ENCODE results near the gene ENDOV.

DNA sequence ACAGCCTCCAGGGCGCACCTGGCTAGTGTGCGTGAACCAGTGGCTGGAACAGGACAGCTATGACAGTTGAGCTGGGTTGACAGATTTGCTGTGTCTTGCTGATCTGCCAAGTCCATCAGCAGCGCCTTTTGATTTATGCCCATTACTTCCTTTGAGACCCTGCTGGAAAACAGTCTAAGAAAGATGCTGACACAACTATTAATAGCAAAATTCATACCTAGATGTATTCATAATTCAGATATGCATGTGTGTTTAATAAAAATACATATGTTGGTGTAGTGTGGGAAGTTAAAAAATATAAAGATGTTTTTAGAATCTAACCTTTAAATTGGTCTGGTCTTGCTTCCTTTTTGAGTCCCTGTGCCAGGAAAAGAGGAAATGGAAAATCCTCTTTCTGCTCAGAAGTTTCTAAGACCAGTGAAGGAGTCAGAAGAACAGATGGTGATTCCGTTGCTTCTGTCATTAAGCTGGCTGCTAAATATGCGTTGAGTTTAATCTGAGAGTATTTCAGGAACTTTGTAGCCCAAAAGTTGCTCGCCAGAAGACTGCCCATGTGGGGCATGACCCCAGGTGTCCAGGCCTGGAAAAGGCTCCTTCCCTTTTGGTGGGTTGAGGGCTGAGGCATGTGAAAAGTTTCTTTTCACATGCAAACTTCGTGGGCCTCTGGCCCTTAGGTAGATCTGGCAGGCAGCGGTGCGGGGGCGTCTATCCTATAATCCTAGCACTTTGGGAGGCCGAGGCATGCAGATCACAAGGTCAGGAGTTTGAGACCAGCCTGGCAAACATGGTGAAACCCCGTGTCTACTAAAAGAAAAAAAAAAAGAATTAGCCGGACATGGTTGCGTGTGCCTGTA, 40.0 kb upstream of the ENDOV start:
- TF ChIP-seq, protein P1, sequence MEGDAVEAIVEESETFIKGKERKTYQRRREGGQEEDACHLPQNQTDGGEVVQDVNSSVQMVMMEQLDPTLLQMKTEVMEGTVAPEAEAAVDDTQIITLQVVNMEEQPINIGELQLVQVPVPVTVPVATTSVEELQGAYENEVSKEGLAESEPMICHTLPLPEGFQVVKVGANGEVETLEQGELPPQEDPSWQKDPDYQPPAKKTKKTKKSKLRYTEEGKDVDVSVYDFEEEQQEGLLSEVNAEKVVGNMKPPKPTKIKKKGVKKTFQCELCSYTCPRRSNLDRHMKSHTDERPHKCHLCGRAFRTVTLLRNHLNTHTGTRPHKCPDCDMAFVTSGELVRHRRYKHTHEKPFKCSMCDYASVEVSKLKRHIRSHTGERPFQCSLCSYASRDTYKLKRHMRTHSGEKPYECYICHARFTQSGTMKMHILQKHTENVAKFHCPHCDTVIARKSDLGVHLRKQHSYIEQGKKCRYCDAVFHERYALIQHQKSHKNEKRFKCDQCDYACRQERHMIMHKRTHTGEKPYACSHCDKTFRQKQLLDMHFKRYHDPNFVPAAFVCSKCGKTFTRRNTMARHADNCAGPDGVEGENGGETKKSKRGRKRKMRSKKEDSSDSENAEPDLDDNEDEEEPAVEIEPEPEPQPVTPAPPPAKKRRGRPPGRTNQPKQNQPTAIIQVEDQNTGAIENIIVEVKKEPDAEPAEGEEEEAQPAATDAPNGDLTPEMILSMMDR (IDR thresholded peaks at IDR 0.05): no peak
- TF ChIP-seq POLR2A (IDR thresholded peaks at IDR 0.05): no peak
